DOHH2 (cell line): ENCODE measurements around the gene HAT1.

Experiments used
- H3F3A ChIP-seq: fragments of 200-600 bp; sonication (generic), shearing (Covaris generic); 2 replicates; pipeline ENCODE4 v1.6.0; 2016; ENCODE audit warnings: antibody characterized with exemption, mild to moderate bottlenecking; ENCODE audit not compliant: control insufficient read depth, insufficient read depth
- H3K27ac ChIP-seq: fragments of 200-600 bp; sonication (generic); 2 replicates; pipeline ENCODE4 v1.5.1; 2014; ENCODE audit warnings: low read depth, mild to moderate bottlenecking, low read length, moderate library complexity
- H3K27me3 ChIP-seq: fragments of 200-600 bp; sonication (generic); 2 replicates; pipeline ENCODE4 v1.6.1; 2014; ENCODE audit warnings: mild to moderate bottlenecking, low read length, mixed read lengths; ENCODE audit not compliant: control insufficient read depth
- H3K36me3 ChIP-seq: fragments of 200-600 bp; sonication (generic); 2 replicates; pipeline ENCODE4 v1.6.1; 2014; ENCODE audit warnings: mild to moderate bottlenecking, low read length, moderate library complexity, mixed read lengths; ENCODE audit not compliant: control insufficient read depth
- H3K4me1 ChIP-seq: fragments of 200-600 bp; sonication (generic); 2 replicates; pipeline ENCODE4 v1.6.1; 2014; ENCODE audit warnings: mild to moderate bottlenecking, low read length, mixed read lengths; ENCODE audit not compliant: control insufficient read depth
- H3K4me2 ChIP-seq: fragments of 200-600 bp; sonication (generic); 2 replicates; pipeline ENCODE4 v1.6.0; 2014; ENCODE audit warnings: mild to moderate bottlenecking, low read length, moderate library complexity
- H3K4me3 ChIP-seq: fragments of 200-600 bp; sonication (generic); 2 replicates; pipeline ENCODE4 v1.5.1; 2014; ENCODE audit warnings: mild to moderate bottlenecking, low read length, mixed read lengths
- H3K79me2 ChIP-seq: fragments of 200-600 bp; sonication (generic); 2 replicates; pipeline ENCODE4 v1.6.1; 2014; ENCODE audit warnings: mild to moderate bottlenecking, low read length, mixed read lengths; ENCODE audit not compliant: control insufficient read depth
- H3K9me2 ChIP-seq: fragments of 200-600 bp; sonication (generic); replicated peaks from 2 replicates; pipeline ENCODE4 v1.6.1; 2014; ENCODE audit warnings: mild to moderate bottlenecking, low read length, mixed read lengths; ENCODE audit not compliant: control insufficient read depth
- H3K9me3 ChIP-seq: fragments of 200-600 bp; sonication (generic); 2 replicates; pipeline ENCODE4 v1.6.1; 2014; ENCODE audit warnings: antibody characterized with exemption, low read length, mixed read lengths; ENCODE audit not compliant: control insufficient read depth, insufficient read depth
- H4K20me1 ChIP-seq: fragments of 200-600 bp; sonication (generic); 2 replicates; pipeline ENCODE4 v1.6.0; 2014; ENCODE audit warnings: low read depth, mild to moderate bottlenecking, antibody characterized with exemption, low read length, moderate library complexity; ENCODE audit not compliant: control insufficient read depth, insufficient read depth
- EZH2phosphoT487 ChIP-seq: fragments of 200-600 bp; sonication (generic); IDR thresholded peaks from 2 replicates; pipeline ENCODE4 v1.6.1; 2017; ENCODE audit warnings: borderline replicate concordance, mild to moderate bottlenecking, antibody characterized with exemption, low read length, moderate library complexity, mixed read lengths
- TF ChIP-seq, protein P1 (sequence below): fragments of 200-600 bp; sonication (generic); IDR thresholded peaks from one replicate; pipeline ENCODE4 v1.5.1; 2014; ENCODE audit warnings: antibody characterized with exemption, mild to moderate bottlenecking, low read depth, low read length; ENCODE audit not compliant: poor library complexity, severe bottlenecking

HAT1 gene

DNA sequence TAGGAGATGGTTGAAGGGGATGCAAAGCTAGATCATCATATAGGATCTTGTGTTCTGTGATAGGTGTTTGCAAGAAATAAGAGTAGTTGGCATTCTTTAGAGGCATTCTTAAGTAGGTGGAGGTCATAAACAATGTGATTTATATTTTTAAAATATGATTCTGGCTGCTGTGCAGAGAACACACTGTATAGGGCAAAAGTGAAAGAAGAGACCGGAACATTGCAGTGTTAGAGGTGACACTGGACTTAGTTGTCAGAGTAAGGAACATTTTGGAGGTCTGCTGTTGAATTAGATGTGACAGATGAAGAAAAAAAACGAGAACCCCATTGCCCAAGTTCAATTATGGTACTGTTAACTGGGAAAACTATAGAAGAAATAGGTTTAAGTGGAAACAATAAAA, 37.7 kb downstream of the HAT1 start:
- H3K9me2 ChIP-seq = no peaks in the 10 kb centered on the region
- H3F3A ChIP-seq = no peaks in the 10 kb centered on the region
- no peak overlapping the region for H3K4me2 ChIP-seq
- no peaks in the 10 kb centered on the region for H3K4me1 ChIP-seq
- H3K9me3 ChIP-seq = no peaks in the 10 kb centered on the region
- TF ChIP-seq, protein P1, sequence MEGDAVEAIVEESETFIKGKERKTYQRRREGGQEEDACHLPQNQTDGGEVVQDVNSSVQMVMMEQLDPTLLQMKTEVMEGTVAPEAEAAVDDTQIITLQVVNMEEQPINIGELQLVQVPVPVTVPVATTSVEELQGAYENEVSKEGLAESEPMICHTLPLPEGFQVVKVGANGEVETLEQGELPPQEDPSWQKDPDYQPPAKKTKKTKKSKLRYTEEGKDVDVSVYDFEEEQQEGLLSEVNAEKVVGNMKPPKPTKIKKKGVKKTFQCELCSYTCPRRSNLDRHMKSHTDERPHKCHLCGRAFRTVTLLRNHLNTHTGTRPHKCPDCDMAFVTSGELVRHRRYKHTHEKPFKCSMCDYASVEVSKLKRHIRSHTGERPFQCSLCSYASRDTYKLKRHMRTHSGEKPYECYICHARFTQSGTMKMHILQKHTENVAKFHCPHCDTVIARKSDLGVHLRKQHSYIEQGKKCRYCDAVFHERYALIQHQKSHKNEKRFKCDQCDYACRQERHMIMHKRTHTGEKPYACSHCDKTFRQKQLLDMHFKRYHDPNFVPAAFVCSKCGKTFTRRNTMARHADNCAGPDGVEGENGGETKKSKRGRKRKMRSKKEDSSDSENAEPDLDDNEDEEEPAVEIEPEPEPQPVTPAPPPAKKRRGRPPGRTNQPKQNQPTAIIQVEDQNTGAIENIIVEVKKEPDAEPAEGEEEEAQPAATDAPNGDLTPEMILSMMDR = no peak
- TF ChIP-seq EZH2phosphoT487 = no peak
- H3K4me3 ChIP-seq = no peak overlapping the region
- no peaks in the 10 kb centered on the region for H4K20me1 ChIP-seq
- H3K79me2 ChIP-seq = no peaks in the 10 kb centered on the region
- H3K27me3 ChIP-seq = no peaks in the 10 kb centered on the region
- no peak overlapping the region for H3K27ac ChIP-seq
- H3K36me3 ChIP-seq = peaks cover 23% of the 10 kb centered on the region

DNA sequence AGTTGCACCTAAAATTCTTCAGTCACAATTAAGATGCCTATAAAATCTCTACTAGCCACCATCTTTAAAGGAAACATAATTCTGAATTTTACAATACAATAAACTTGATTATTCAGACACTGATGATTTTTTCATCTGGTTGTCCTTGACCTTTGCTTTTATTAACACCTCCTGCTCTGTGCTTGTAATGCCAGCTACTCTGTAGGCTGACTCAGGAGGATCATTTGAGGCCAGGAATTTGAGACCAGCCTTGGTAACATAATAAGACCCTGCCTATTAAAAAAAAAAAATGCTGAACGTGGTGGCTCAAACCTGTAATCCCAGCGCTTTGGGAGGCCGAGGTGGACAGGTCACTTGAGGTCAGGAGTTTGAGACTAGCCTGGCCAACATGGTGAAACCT, 38.3 kb downstream of the HAT1 start:
- Histone ChIP-seq H3K9me2 (no peaks in the 10 kb centered on the region), H3K9me3 (no peaks in the 10 kb centered on the region), H3K4me3 (no peak overlapping the region), H4K20me1 (no peaks in the 10 kb centered on the region), H3K79me2 (no peaks in the 10 kb centered on the region), H3K4me2 (no peak overlapping the region), H3K4me1 (no peaks in the 10 kb centered on the region), H3K27me3 (no peaks in the 10 kb centered on the region), H3K36me3 (peaks cover 27% of the 10 kb centered on the region), H3K27ac (no peak overlapping the region), H3F3A (no peaks in the 10 kb centered on the region)
- no peak for TF ChIP-seq EZH2phosphoT487
- TF ChIP-seq, protein P1 = no peak

DNA sequence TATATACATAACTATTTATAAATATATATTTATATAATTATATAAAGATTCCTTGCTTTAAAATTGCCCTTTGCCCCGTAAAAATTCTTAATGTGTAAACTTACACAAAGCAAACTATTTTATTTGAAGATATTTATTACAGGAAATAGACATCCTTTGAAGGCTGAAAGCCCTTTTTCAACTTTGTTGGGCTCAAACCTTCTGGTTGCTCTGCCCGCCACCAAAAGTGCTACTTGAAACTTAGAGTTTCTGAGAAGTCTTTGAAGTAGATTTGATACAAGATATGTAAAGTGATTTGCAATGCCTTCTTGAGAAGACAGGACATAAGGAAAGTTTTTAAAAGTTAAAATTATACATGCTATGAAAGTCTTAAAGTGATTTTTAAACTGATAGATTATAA, 40.9 kb downstream of the HAT1 start:
- TF ChIP-seq EZH2phosphoT487 = no peak
- TF ChIP-seq, protein P1 = no peak
- Histone ChIP-seq H4K20me1 (no peaks in the 10 kb centered on the region), H3K9me3 (no peaks in the 10 kb centered on the region), H3K4me3 (no peak overlapping the region), H3K4me2 (no peak overlapping the region), H3K79me2 (no peaks in the 10 kb centered on the region), H3K36me3 (peaks cover 34% of the 10 kb centered on the region), H3K27ac (no peak overlapping the region), H3K4me1 (no peaks in the 10 kb centered on the region), H3K9me2 (no peaks in the 10 kb centered on the region), H3F3A (no peaks in the 10 kb centered on the region), H3K27me3 (no peaks in the 10 kb centered on the region)

DNA sequence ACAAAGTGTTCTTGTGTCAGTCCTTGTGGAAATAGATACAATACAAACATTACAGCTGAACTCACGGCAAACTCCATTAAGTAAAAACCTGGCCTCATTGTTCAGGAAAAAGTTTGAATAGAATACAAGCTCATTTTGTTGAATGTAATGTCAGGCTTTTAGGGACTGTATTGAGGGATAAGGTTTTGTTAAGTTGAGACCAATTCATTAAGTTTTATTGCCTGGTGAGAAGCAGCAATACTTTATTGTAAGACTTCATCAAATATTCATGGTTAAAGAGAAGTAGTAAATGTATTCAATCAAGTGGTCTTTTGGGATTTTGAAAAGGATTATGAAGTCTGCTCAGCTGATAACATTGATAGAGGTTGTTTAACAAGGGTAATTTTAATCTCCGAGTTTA, 42.0 kb downstream of the HAT1 start:
- H3K4me1 ChIP-seq = no peaks in the 10 kb centered on the region
- H3K79me2 ChIP-seq = no peaks in the 10 kb centered on the region
- H3K4me2 ChIP-seq = no peak overlapping the region
- no peak overlapping the region for H3K4me3 ChIP-seq
- no peak overlapping the region for H3K27ac ChIP-seq
- H3F3A ChIP-seq = no peaks in the 10 kb centered on the region
- H3K9me2 ChIP-seq = no peaks in the 10 kb centered on the region
- no peaks in the 10 kb centered on the region for H4K20me1 ChIP-seq
- H3K36me3 ChIP-seq = peaks cover 41% of the 10 kb centered on the region
- H3K9me3 ChIP-seq = no peaks in the 10 kb centered on the region
- no peaks in the 10 kb centered on the region for H3K27me3 ChIP-seq
- TF ChIP-seq EZH2phosphoT487 = no peak
- TF ChIP-seq, protein P1 = no peak
